ENCODE measurements around the gene LYRM4. TPM values are rescaled to one million over a fixed set of nuclear protein-coding genes. Genes with fewer than 3 reads are reported as not detected.
A peak's percentile ranks its signal among the peaks of the same experiment; 100 is the strongest.

The LYRM4 gene
- total RNA-seq, 1 donor from 2014 or later = 20.4 TPM

GRCh38 chr6:5179917-5180316 lies 80.8 kb downstream of the LYRM4 start:
- no peaks in the 10 kb centered on the region for H3K36me3 ChIP-seq
- no peaks in the 10 kb centered on the region for H3K27me3 ChIP-seq
- H3K9me3 ChIP-seq = no peaks in the 10 kb centered on the region
- no peak overlapping the region for H3K4me3 ChIP-seq
- DNase-seq = no peak
- peaks cover 4% of the 10 kb centered on the region for H3K4me1 ChIP-seq
- no peak for TF ChIP-seq CTCF (IDR thresholded peaks at IDR 0.05)
- H3K27ac ChIP-seq = no peak overlapping the region
- ATAC-seq = no peak
- intact Hi-C loops (cut with DNase I) = no loop called here

- no peak for ATAC-seq
- Histone ChIP-seq H3K9me3 (no peaks in the 10 kb centered on the region), H3K4me3 (no peak overlapping the region), H3K27ac (no peak overlapping the region), H3K27me3 (no peaks in the 10 kb centered on the region), H3K36me3 (no peaks in the 10 kb centered on the region), H3K4me1 (peaks cover 12% of the 10 kb centered on the region)
- DNase-seq = no peak
- no peak for TF ChIP-seq CTCF (IDR thresholded peaks at IDR 0.05)
- intact Hi-C loops (cut with DNase I) = no loop called here
Observed at GRCh38 chr6:5178806-5179205, 81.9 kb downstream of the LYRM4 start.

- intact Hi-C loops (cut with DNase I) = no loop called here
- Histone ChIP-seq H3K27me3 (no peaks in the 10 kb centered on the region), H3K27ac (no peak overlapping the region), H3K9me3 (no peaks in the 10 kb centered on the region), H3K4me1 (peaks cover 15% of the 10 kb centered on the region), H3K4me3 (no peak overlapping the region), H3K36me3 (no peaks in the 10 kb centered on the region)
- TF ChIP-seq CTCF (IDR thresholded peaks at IDR 0.05) = no peak
- DNase-seq (no peak), ATAC-seq (no peak)
Observed at GRCh38 chr6:5175635-5176034, 85.1 kb downstream of the LYRM4 start.

GRCh38 chr6:5174756-5175549 lies 85.8 kb downstream of the LYRM4 start:
- intact Hi-C loops (cut with DNase I) = no loop called here
- DNase-seq (no peak), ATAC-seq (no peak)
- TF ChIP-seq CTCF (IDR thresholded peaks at IDR 0.05) = peak; percentile 18
- Histone ChIP-seq H3K27me3 (no peaks in the 10 kb centered on the region), H3K4me1 (peaks cover 15% of the 10 kb centered on the region), H3K9me3 (no peaks in the 10 kb centered on the region), H3K4me3 (peak overlapping the region; percentile 7), H3K36me3 (no peaks in the 10 kb centered on the region), H3K27ac (no peak overlapping the region)

- H3K4me3 ChIP-seq = peak overlapping the region; percentile 7
- no peaks in the 10 kb centered on the region for H3K36me3 ChIP-seq
- peaks cover 15% of the 10 kb centered on the region for H3K4me1 ChIP-seq
- no peaks in the 10 kb centered on the region for H3K27me3 ChIP-seq
- intact Hi-C loops (cut with DNase I) = no loop called here
- ATAC-seq (peak; percentile 43), DNase-seq (no peak)
- TF ChIP-seq CTCF (IDR thresholded peaks at IDR 0.05) = no peak
- no peak overlapping the region for H3K27ac ChIP-seq
- no peaks in the 10 kb centered on the region for H3K9me3 ChIP-seq
Observed at GRCh38 chr6:5174244-5174643, 86.5 kb downstream of the LYRM4 start.

Data from upper lobe of right lung (tissue), 1 donor.